IMR-90 (cell line): ENCODE data around the gene MRPL50. TPM values are rescaled to one million over a fixed set of nuclear protein-coding genes. Genes with fewer than 3 reads are reported as not detected.

ENCODE experiments used
- ATAC-seq: fragments of 200-7000 bp; cut with Tn5 transposase; 2 replicates; pipeline ENCODE4 v1.9.1; 2020; ENCODE audit warnings: low read depth, mild to moderate bottlenecking, moderate library complexity
- BruUV-seq: library from RNA; stranded (reverse); fragments of 400-500 nt; replicated peaks from 2 replicates; lab custom pipeline; 2021; lab: Mats Ljungman, UMichigan
- CTCF ChIA-PET: fragments of 300-600 bp; formaldehyde crosslinking; extraction: SDS; loops from one replicate; lab custom pipeline; 2021; ENCODE audit warnings: antibody characterized with exemption; lab: Yijun Ruan, JAX
- POLR2A ChIA-PET: fragments of 300-600 bp; sonication (Branson Sonifier 250); formaldehyde crosslinking; loops from one replicate; lab custom pipeline; 2022; ENCODE audit warnings: antibody characterized with exemption; ENCODE audit not compliant: unreplicated experiment; lab: Charles Lee
- DNase-seq: peaks from one replicate; pipeline ENCODE4 v3.0.0; 2013
- H2AFZ ChIP-seq: replicated peaks from 2 replicates; pipeline ENCODE3; 2013; ENCODE audit warnings: low read length, mild to moderate bottlenecking; ENCODE audit not compliant: poor library complexity
- H2AK5ac ChIP-seq: 2 replicates; pipeline ENCODE4 v1.6.1; 2013; ENCODE audit warnings: low read depth, low read length, inconsistent platforms
- H2AK9ac ChIP-seq: replicated peaks from 2 replicates; pipeline ENCODE3; 2013; ENCODE audit warnings: mild to moderate bottlenecking, low read depth, low read length, moderate library complexity; ENCODE audit not compliant: poor library complexity
- H2BK120ac ChIP-seq: 2 replicates; pipeline ENCODE4 v1.6.1; 2013; ENCODE audit warnings: low read depth, low read length, inconsistent platforms
- H2BK15ac ChIP-seq: 3 replicates; pipeline ENCODE4 v1.6.1; 2013; ENCODE audit warnings: low read depth, low read length, inconsistent platforms
- H2BK20ac ChIP-seq: 2 replicates; pipeline ENCODE4 v1.6.1; 2013; ENCODE audit warnings: low read depth, mild to moderate bottlenecking, inconsistent platforms, low read length, moderate library complexity
- H2BK5ac ChIP-seq: 2 replicates; pipeline ENCODE4 v1.6.1; 2013; ENCODE audit warnings: mild to moderate bottlenecking, low read depth, low read length, inconsistent platforms; ENCODE audit not compliant: poor library complexity, severe bottlenecking
- H3K14ac ChIP-seq: replicated peaks from 2 replicates; pipeline ENCODE4 v1.6.1; 2013; ENCODE audit warnings: low read depth, low read length, inconsistent platforms
- H3K18ac ChIP-seq: 2 replicates; pipeline ENCODE4 v1.6.1; 2013; ENCODE audit warnings: low read depth, low read length, control low read depth
- H3K23ac ChIP-seq: 2 replicates; pipeline ENCODE4 v1.6.1; 2013; ENCODE audit warnings: low read depth, low read length, inconsistent platforms
- H3K27ac ChIP-seq: 2 replicates; pipeline ENCODE4 v1.5.1; 2013; ENCODE audit warnings: mild to moderate bottlenecking, control low read depth, low read length; ENCODE audit not compliant: insufficient read depth
- H3K27me3 ChIP-seq: 2 replicates; pipeline ENCODE4 v1.6.1; 2013; ENCODE audit warnings: low read length; ENCODE audit not compliant: control insufficient read depth, insufficient read depth
- H3K36me3 ChIP-seq: 2 replicates; pipeline ENCODE4 v1.6.1; 2013; ENCODE audit warnings: low read length, mixed read lengths; ENCODE audit not compliant: control insufficient read depth, insufficient read depth
- H3K4ac ChIP-seq: 2 replicates; pipeline ENCODE4 v1.6.1; 2013; ENCODE audit warnings: low read depth, low read length, inconsistent platforms
- H3K4me1 ChIP-seq: 2 replicates; pipeline ENCODE4 v1.6.1; 2013; ENCODE audit warnings: low read length, mixed read lengths; ENCODE audit not compliant: control insufficient read depth, insufficient read depth
- H3K4me2 ChIP-seq: 2 replicates; pipeline ENCODE4 v1.6.1; 2013; ENCODE audit warnings: low read depth, mild to moderate bottlenecking, control low read depth, low read length, moderate library complexity
- H3K4me3 ChIP-seq: 2 replicates; pipeline ENCODE4 v1.5.1; 2013; ENCODE audit warnings: low read depth, mild to moderate bottlenecking, control low read depth, low read length, moderate library complexity; ENCODE audit not compliant: insufficient read depth
- H3K56ac ChIP-seq: 2 replicates; pipeline ENCODE4 v1.6.1; 2013; ENCODE audit warnings: low read length, inconsistent platforms; ENCODE audit not compliant: insufficient read depth; ENCODE audit errors: extremely low read depth
- H3K79me1 ChIP-seq, 2 experiments: 2 replicates each; pipeline ENCODE4 v1.6.1; 2013; ENCODE audit warnings: low read length in 2 of 2, inconsistent platforms in 1 of 2, low read depth in 1 of 2
- H3K9ac ChIP-seq: 2 replicates; pipeline ENCODE4 v1.6.1; 2013; ENCODE audit warnings: low read depth, low read length, control low read depth
- H3K9me1 ChIP-seq: 2 replicates; pipeline ENCODE4 v1.6.1; 2013; ENCODE audit warnings: low read length, inconsistent platforms; ENCODE audit not compliant: insufficient read depth
- H3K9me3 ChIP-seq: 2 replicates; pipeline ENCODE4 v1.6.1; 2013; ENCODE audit warnings: low read length; ENCODE audit not compliant: control insufficient read depth, insufficient read depth
- H4K20me1 ChIP-seq: 2 replicates; pipeline ENCODE4 v1.6.1; 2013; ENCODE audit warnings: low read length, inconsistent platforms; ENCODE audit not compliant: insufficient read depth
- H4K5ac ChIP-seq: 2 replicates; pipeline ENCODE4 v1.6.1; 2013; ENCODE audit warnings: mild to moderate bottlenecking, low read depth, low read length, control low read depth
- H4K8ac ChIP-seq, 2 experiments: 2 replicates each; pipeline ENCODE4 v1.6.1; 2013; ENCODE audit warnings: low read depth in 2 of 2, low read length in 2 of 2, control low read depth in 1 of 2, inconsistent platforms in 1 of 2
- H4K91ac ChIP-seq: 2 replicates; pipeline ENCODE4 v1.6.1; 2013; ENCODE audit warnings: low read depth, low read length, inconsistent platforms; ENCODE audit not compliant: insufficient read depth
- BHLHE40 ChIP-seq: fragments of 150-350 bp; IDR thresholded peaks from 2 replicates; pipeline ENCODE4 v1.6.1; 2016; ENCODE audit warnings: mild to moderate bottlenecking, low read depth, low read length
- CEBPB ChIP-seq: IDR thresholded peaks from 2 replicates; pipeline ENCODE4 v1.6.1; 2012; ENCODE audit warnings: low read depth, low read length, improper control_type of control experiment
- CHD1 ChIP-seq: IDR thresholded peaks from 2 replicates; pipeline ENCODE4 v1.6.1; 2012; ENCODE audit warnings: low read depth, low read length, improper control_type of control experiment
- CTCF ChIP-seq: conservative IDR thresholded peaks from 2 replicates; pipeline ENCODE4 v1.5.1; 2012; ENCODE audit warnings: mild to moderate bottlenecking, low read depth, low read length, improper control_type of control experiment
- ELK1 ChIP-seq: fragments of 150-350 bp; IDR thresholded peaks from 2 replicates; pipeline ENCODE4 v1.6.1; 2016; ENCODE audit warnings: low read depth, mild to moderate bottlenecking, low read length, moderate library complexity, borderline replicate concordance
- FOS ChIP-seq: fragments of 150-350 bp; IDR thresholded peaks from 2 replicates; pipeline ENCODE4 v1.6.1; 2016; ENCODE audit warnings: low read depth, low read length
- MAFK ChIP-seq: IDR thresholded peaks from 2 replicates; pipeline ENCODE4 v1.6.1; 2012; ENCODE audit warnings: low read depth, low read length, improper control_type of control experiment
- MAZ ChIP-seq: IDR thresholded peaks from 2 replicates; pipeline ENCODE4 v1.6.1; 2012; ENCODE audit warnings: low read depth, mild to moderate bottlenecking, low read length, improper control_type of control experiment, moderate library complexity, borderline replicate concordance
- MXI1 ChIP-seq: IDR thresholded peaks from 2 replicates; pipeline ENCODE4 v1.6.1; 2012; ENCODE audit warnings: low read depth, mild to moderate bottlenecking, low read length, moderate library complexity, borderline replicate concordance
- NFE2L2 ChIP-seq: fragments of 150-350 bp; IDR thresholded peaks from 2 replicates; pipeline ENCODE4 v1.6.1; 2016; ENCODE audit warnings: low read depth, mild to moderate bottlenecking, low read length
- POLR2A ChIP-seq: IDR thresholded peaks from 2 replicates; pipeline ENCODE4 v1.6.1; 2012; ENCODE audit warnings: mild to moderate bottlenecking, low read depth, low read length
- RAD21 ChIP-seq: IDR thresholded peaks from 2 replicates; pipeline ENCODE4 v1.6.1; 2012; ENCODE audit warnings: low read length, improper control_type of control experiment
- RCOR1 ChIP-seq: IDR thresholded peaks from 2 replicates; pipeline ENCODE4 v1.6.1; 2012; ENCODE audit warnings: mild to moderate bottlenecking, low read length, improper control_type of control experiment; ENCODE audit not compliant: insufficient replicate concordance
- RFX5 ChIP-seq: IDR thresholded peaks from 2 replicates; pipeline ENCODE4 v1.8.0; 2012; ENCODE audit warnings: low read depth, mild to moderate bottlenecking, low read length, moderate library complexity
- SMC3 ChIP-seq: fragments of 150-350 bp; IDR thresholded peaks from 2 replicates; pipeline ENCODE4 v1.6.1; 2016; ENCODE audit warnings: low read depth, mild to moderate bottlenecking, antibody characterized with exemption, low read length, moderate library complexity
- USF2 ChIP-seq: fragments of 150-350 bp; IDR thresholded peaks from 2 replicates; pipeline ENCODE4 v1.6.1; 2017; ENCODE audit warnings: mild to moderate bottlenecking, antibody characterized with exemption, low read length, low read depth
- WGBS, 2 experiments: methylation state at CpG; one replicate each; pipeline versions ENCODE4 v1.1.5 to v1.1.7; 2013; ENCODE audit warnings: missing lambda C conversion rate in 2 of 2; ENCODE audit not compliant: insufficient read length in 1 of 2; ENCODE audit errors: extremely low coverage in 2 of 2; 5-methylcytosine and 5-hydroxymethylcytosine counted together
- dilution Hi-C: fragments of 300-500 bp; cut with HindIII; formaldehyde crosslinking; loops from one replicate; pipeline ENCODE4 v1.14.3; 2018; ENCODE audit warnings: low sequenced_read_pairs; ENCODE audit not compliant: unreplicated experiment
- in situ Hi-C: fragments of 300-500 bp; cut with MboI; formaldehyde crosslinking; loops from 3 replicates; pipeline ENCODE4 v1.14.3; 2019; ENCODE audit warnings: low sequenced_read_pairs, inconsistent platforms, mixed read lengths
- intact Hi-C: fragments of 100-400 bp; cut with micrococcal nuclease; formaldehyde crosslinking; loops from 2 replicates; pipeline ENCODE4 v1.10.0; 2022
- polyA plus RNA-seq, 3 experiments: library from polyadenylated mRNA; depleted of rRNA; stranded (reverse); fragments of >200 nt; gene quantifications; 2 replicates each; pipeline ENCODE4 v1.2.3, GENCODE V29; 2012; ENCODE audit warnings: low replicate concordance in 1 of 3
- total RNA-seq: library from RNA; depleted of rRNA; stranded (reverse); fragments of >200 nt; gene quantifications from 2 replicates; pipeline ENCODE4 v1.2.3, GENCODE V29; 2012

Gene MRPL50
- total and polyA plus RNA-seq, 2 of the 4 experiments (the other 2 are of a cell fraction) = 7.5 to 8.6 TPM

- DNase-seq (no peak), ATAC-seq (no peak)
- Histone ChIP-seq H3K56ac (no peak overlapping the region), H4K20me1 (no peaks in the 10 kb centered on the region), H4K91ac (no peak overlapping the region), H3K4me1 (no peaks in the 10 kb centered on the region), H3K9me1 (no peaks in the 10 kb centered on the region), H3K79me1 (no peaks in the 10 kb centered on the region), H2BK20ac (no peak overlapping the region), H4K8ac (no peak overlapping the region), H2BK15ac (no peak overlapping the region), H3K14ac (no peak overlapping the region), H3K4me2 (no peak overlapping the region), H3K9ac (no peak overlapping the region), H3K27ac (no peak overlapping the region), H3K27me3 (peaks cover 2% of the 10 kb centered on the region; the same call in 1 of the 2 replicates), H2BK120ac (no peak overlapping the region), H2AFZ (no peak overlapping the region), H3K36me3 (no peaks in the 10 kb centered on the region), H3K4ac (no peak overlapping the region), H3K4me3 (no peak overlapping the region), H3K23ac (no peak overlapping the region), H4K5ac (no peak overlapping the region), H2AK9ac (no peak overlapping the region), H3K9me3 (no peaks in the 10 kb centered on the region), H2BK5ac (no peak overlapping the region), H3K18ac (no peak overlapping the region), H2AK5ac (no peak overlapping the region)
- no CpG with 5 or more reads among the region's 1 CpG for WGBS, 2 experiments
- CTCF ChIA-PET = interaction anchor here (1.2 kb wide), 1 partner anchor 97 kb away, joined by 3 read pairs; no protein-coding TSS in a partner anchor
- no peak for TF ChIP-seq RAD21
- TF ChIP-seq MAFK = no peak
- no peak for TF ChIP-seq NFE2L2
- TF ChIP-seq MXI1 = no peak
- TF ChIP-seq SMC3 = no peak
- TF ChIP-seq ELK1 = no peak
- TF ChIP-seq CHD1 = no peak
- no peak for TF ChIP-seq FOS
- no peak for TF ChIP-seq RFX5
- TF ChIP-seq CTCF = no peak
- TF ChIP-seq POLR2A = no peak
- no peak for TF ChIP-seq USF2
- TF ChIP-seq RCOR1 = no peak
- no peak for TF ChIP-seq MAZ
- TF ChIP-seq CEBPB = no peak
- TF ChIP-seq BHLHE40 = no peak
- BruUV-seq = no TSS peak
- dilution Hi-C loops (no loop called here), in situ Hi-C loops (no loop called here), intact Hi-C loops (no loop called here)
- POLR2A ChIA-PET = no interaction called here
Measured at GRCh38 chr9:101432740-101433139, 34.3 kb upstream of the MRPL50 start.
